Breast epithelium (tissue), 4 donors: ENCODE data around the gene ISYNA1. TPM values are rescaled to one million over a fixed set of nuclear protein-coding genes. Genes with fewer than 3 reads are reported as not detected.

Experiments used
- DNase-seq, 2 donors: peaks; one replicate each; pipeline ENCODE4 v3.0.0-alpha.2; 2019; ENCODE audit warnings: low spot score in 2 of 2
- H3K27ac ChIP-seq, 2 donors: fragments of 200-600 bp; sonication (generic) in 1 of 2; one replicate each; pipeline ENCODE4 v1.5.1; 2016 to 2019; ENCODE audit warnings: mild to moderate bottlenecking in 1 of 2
- H3K27me3 ChIP-seq, 2 donors: fragments of 200-600 bp; sonication (generic) in 1 of 2; one replicate each; pipeline versions ENCODE4 v1.5.1 to v1.6.0; 2017 to 2019; ENCODE audit warnings: control low read depth in 1 of 2, mild to moderate bottlenecking in 1 of 2
- H3K36me3 ChIP-seq: fragments of 200-600 bp; one replicate; pipeline ENCODE4 v1.5.1; 2019
- H3K4me1 ChIP-seq, 2 donors: fragments of 200-600 bp; sonication (generic); one replicate each; pipeline ENCODE4 v1.5.1; 2016 to 2019; ENCODE audit warnings: control low read depth in 1 of 2
- H3K4me3 ChIP-seq, 3 donors: fragments of 200-600 bp; sonication (generic); 1 replicate in 2 of 3; 2 replicates in 1 of 3; pipeline ENCODE4 v1.5.1; 2016 to 2019; ENCODE audit warnings: mild to moderate bottlenecking in 3 of 3, moderate library complexity in 2 of 3
- H3K9me3 ChIP-seq, 2 donors: fragments of 200-600 bp; sonication (generic) in 1 of 2; one replicate each; pipeline ENCODE4 v1.5.1; 2016 to 2019; ENCODE audit warnings: control low read depth in 1 of 2
- CTCF ChIP-seq, 3 donors: fragments of 450-650 bp; IDR thresholded peaks; one replicate each; pipeline ENCODE4 v1.5.1; 2016 to 2017; ENCODE audit warnings: antibody characterized with exemption in 3 of 3, mild to moderate bottlenecking in 3 of 3, moderate library complexity in 3 of 3
- POLR2A ChIP-seq: fragments of 450-650 bp; IDR thresholded peaks from one replicate; pipeline ENCODE4 v1.6.1; 2016; ENCODE audit warnings: antibody characterized with exemption, mild to moderate bottlenecking, moderate library complexity
- POLR2AphosphoS5 ChIP-seq, 3 donors: sonication (generic); formaldehyde crosslinking; IDR thresholded peaks; one replicate each; pipeline ENCODE4 v1.6.1; 2017; ENCODE audit warnings: antibody characterized with exemption in 3 of 3
- intact Hi-C: fragments of 100-400 bp; cut with DNase I; formaldehyde crosslinking; loops from one replicate; pipeline ENCODE4 v1.15.1; 2023; ENCODE audit warnings: low total_unique reads
- total RNA-seq, 3 donors: library from RNA; depleted of rRNA; stranded (reverse); fragments of >200 nt; gene quantifications; one replicate each; pipeline ENCODE4 v1.1.0, GENCODE V29; 2016

ISYNA1 gene
- total RNA-seq, 3 donors from 2014 or later, result 7.4 to 42.9 (median 40.2) TPM

GRCh38 chr19:18452386-18452785 lies 14.5 kb upstream of the ISYNA1 start:
- H3K27me3 ChIP-seq, result no peaks in the 10 kb centered on the region
- H3K4me3 ChIP-seq, result no peak overlapping the region
- DNase-seq, result no peak
- intact Hi-C loops, result no loop called here
- H3K27ac ChIP-seq, result no peak overlapping the region
- TF ChIP-seq POLR2A (no peak), CTCF (IDR thresholded peaks at IDR 0.05) (no peak), POLR2AphosphoS5 (IDR thresholded peaks at IDR 0.05) (no peak)
- H3K9me3 ChIP-seq, result no peaks in the 10 kb centered on the region
- no peaks in the 10 kb centered on the region for H3K4me1 ChIP-seq
- no peaks in the 10 kb centered on the region for H3K36me3 ChIP-seq

GRCh38 chr19:18450931-18451836 lies 13.3 kb upstream of the ISYNA1 start:
- intact Hi-C loops, result no loop called here
- H3K4me1 ChIP-seq, result no peaks in the 10 kb centered on the region
- H3K36me3 ChIP-seq, result no peaks in the 10 kb centered on the region
- H3K27ac ChIP-seq, result peak overlapping the region in 1 of 2 donors; percentile 1
- no peaks in the 10 kb centered on the region for H3K27me3 ChIP-seq
- TF ChIP-seq CTCF (IDR thresholded peaks at IDR 0.05) (peak; percentile 93 to 97 (median 96)), POLR2AphosphoS5 (IDR thresholded peaks at IDR 0.05) (peak; percentile 25 to 72 (median 40)), POLR2A (no peak)
- peak; percentile 72 to 86 for DNase-seq
- H3K4me3 ChIP-seq, result no peak overlapping the region
- no peaks in the 10 kb centered on the region for H3K9me3 ChIP-seq

- Histone ChIP-seq H3K4me3 (no peak overlapping the region), H3K36me3 (no peaks in the 10 kb centered on the region), H3K27me3 (no peaks in the 10 kb centered on the region), H3K4me1 (no peaks in the 10 kb centered on the region), H3K9me3 (no peaks in the 10 kb centered on the region), H3K27ac (no peak overlapping the region)
- TF ChIP-seq POLR2A (no peak), POLR2AphosphoS5 (IDR thresholded peaks at IDR 0.05) (no peak), CTCF (IDR thresholded peaks at IDR 0.05) (no peak)
- no peak for DNase-seq
- intact Hi-C loops, result no loop called here
Measured at GRCh38 chr19:18450021-18450930, 12.3 kb upstream of the ISYNA1 start.

- H3K4me1 ChIP-seq, result no peaks in the 10 kb centered on the region
- H3K4me3 ChIP-seq, result no peak overlapping the region
- H3K36me3 ChIP-seq, result no peaks in the 10 kb centered on the region
- H3K27ac ChIP-seq, result no peak overlapping the region
- H3K27me3 ChIP-seq, result no peaks in the 10 kb centered on the region
- no peak for DNase-seq
- no peaks in the 10 kb centered on the region for H3K9me3 ChIP-seq
- intact Hi-C loops, result loop anchor here (1.0 kb wide), 1 partner anchor 24 kb away; no protein-coding TSS in a partner anchor
- TF ChIP-seq POLR2AphosphoS5 (IDR thresholded peaks at IDR 0.05), result no peak
- no peak for TF ChIP-seq CTCF (IDR thresholded peaks at IDR 0.05)
- no peak for TF ChIP-seq POLR2A
Measured at GRCh38 chr19:18449552-18449951, 11.6 kb upstream of the ISYNA1 start.
